Osteocyte (in vitro differentiated cells): Measurements from ENCODE around the gene CRADD. TPM values are rescaled to one million over a fixed set of nuclear protein-coding genes. Genes with fewer than 3 reads are reported as not detected.
A peak's percentile ranks its signal among the peaks of the same experiment; 100 is the strongest.

Source experiments
- DNase-seq: peaks from one replicate; pipeline ENCODE4 v3.0.0; 2021; ENCODE audit warnings: mixed read lengths; ENCODE audit not compliant: unreplicated experiment; ENCODE audit errors: extremely low spot score
- H3K27ac Mint-ChIP-seq: one replicate; pipeline ENCODE4 v1.8.0; 2021; ENCODE audit warnings: mild to moderate bottlenecking, mixed read lengths; ENCODE audit not compliant: unreplicated experiment
- H3K27me3 Mint-ChIP-seq: one replicate; pipeline ENCODE4 v1.8.0; 2021; ENCODE audit warnings: mixed read lengths; ENCODE audit not compliant: unreplicated experiment
- H3K36me3 Mint-ChIP-seq: one replicate; pipeline ENCODE4 v1.8.0; 2021; ENCODE audit warnings: mixed read lengths; ENCODE audit not compliant: unreplicated experiment
- H3K4me1 Mint-ChIP-seq: one replicate; pipeline ENCODE4 v1.8.0; 2021; ENCODE audit warnings: mixed read lengths; ENCODE audit not compliant: unreplicated experiment
- H3K4me3 Mint-ChIP-seq: one replicate; pipeline ENCODE4 v1.8.0; 2021; ENCODE audit warnings: mild to moderate bottlenecking, moderate library complexity, mixed read lengths; ENCODE audit not compliant: unreplicated experiment
- H3K9me3 Mint-ChIP-seq: one replicate; pipeline ENCODE4 v1.8.0; 2021; ENCODE audit warnings: mixed read lengths; ENCODE audit not compliant: unreplicated experiment
- CTCF ChIP-seq: fragments of 200-600 bp; sonication (generic); IDR thresholded peaks from 2 replicates; pipeline ENCODE4 v1.5.0; 2021; ENCODE audit warnings: antibody characterized with exemption, mild to moderate bottlenecking, moderate library complexity
- total RNA-seq: library from RNA; stranded (reverse); gene quantifications from 2 replicates; pipeline ENCODE4 v1.2.1, GENCODE V29; 2021

Gene CRADD
- total RNA-seq, 1 donor from 2014 or later, result 13.8 TPM

DNA sequence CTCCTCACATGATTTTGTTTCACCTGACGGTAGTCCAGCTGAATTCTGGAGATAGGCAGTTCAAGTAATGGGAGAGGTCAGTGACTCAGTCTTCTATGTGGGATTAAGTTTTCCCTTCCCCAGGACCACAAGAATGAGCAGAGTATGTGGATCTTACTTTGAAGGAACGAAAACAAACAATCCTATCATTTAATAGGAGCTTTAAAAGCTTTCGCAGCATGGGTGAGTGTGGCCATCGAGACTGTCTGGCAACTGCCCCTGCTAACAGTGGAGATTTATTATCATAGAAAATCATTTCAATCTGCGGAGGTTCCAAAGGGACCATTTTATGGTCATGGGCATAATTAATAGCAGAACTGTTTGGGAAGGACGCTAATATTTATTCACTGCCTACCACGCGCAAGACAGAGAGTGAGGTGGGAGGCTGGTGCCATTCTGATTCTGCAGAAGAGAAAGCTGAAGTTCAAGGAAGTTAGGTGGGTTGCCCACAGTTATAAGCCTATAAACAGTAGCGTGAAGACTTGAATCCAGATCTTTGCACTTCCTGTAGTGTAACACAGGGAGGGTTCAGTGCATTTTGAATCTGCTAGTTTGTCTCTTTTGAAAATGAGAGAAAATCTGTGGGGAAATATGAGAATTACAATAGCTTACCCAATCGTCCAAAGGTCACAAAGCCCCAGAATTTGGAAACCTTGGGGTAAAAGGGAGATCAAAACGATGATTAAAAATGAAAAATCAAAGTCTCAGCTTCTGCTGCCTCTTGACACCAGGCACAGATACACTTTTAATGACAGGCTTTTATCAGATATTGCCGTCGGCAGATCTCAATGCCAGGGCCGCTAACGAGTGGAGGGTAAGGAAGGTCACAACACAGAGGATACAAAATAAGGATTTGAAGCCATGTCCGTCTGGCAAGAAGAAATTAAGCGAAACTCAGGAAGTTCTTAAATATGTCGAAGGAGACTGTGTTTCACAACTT is 209.6 kb downstream of the CRADD start:
- DNase-seq, result no peak
- Mint-ChIP-seq H3K9me3 (no peaks in the 10 kb centered on the region), H3K4me1 (peaks cover 26% of the 10 kb centered on the region), H3K36me3 (no peaks in the 10 kb centered on the region), H3K27me3 (no peaks in the 10 kb centered on the region), H3K4me3 (no peak overlapping the region), H3K27ac (peak overlapping the region; percentile 39)
- no peak for TF ChIP-seq CTCF

DNA sequence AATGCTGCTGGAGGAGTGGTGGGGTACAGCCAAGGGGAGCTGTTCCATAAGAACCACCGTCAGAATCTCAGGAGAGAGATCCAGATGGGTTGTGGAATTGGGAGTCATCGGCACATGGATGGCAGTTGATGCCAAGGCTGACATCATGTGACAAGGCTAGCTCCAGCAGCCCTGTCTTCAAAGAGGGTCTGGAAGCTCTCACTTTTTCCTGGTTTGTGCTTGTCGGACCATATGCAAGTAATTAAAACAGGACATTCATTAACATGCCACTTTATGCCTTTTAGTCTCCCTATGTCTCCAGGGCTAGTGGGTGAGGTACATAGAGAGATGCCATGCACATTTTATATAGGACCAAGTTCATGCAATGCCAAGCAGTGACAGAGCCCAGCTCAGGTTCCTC is 211.8 kb downstream of the CRADD start:
- Mint-ChIP-seq H3K4me3 (no peak overlapping the region), H3K27me3 (no peaks in the 10 kb centered on the region), H3K36me3 (no peaks in the 10 kb centered on the region), H3K4me1 (peaks cover 29% of the 10 kb centered on the region), H3K9me3 (no peaks in the 10 kb centered on the region), H3K27ac (no peak overlapping the region)
- no peak for TF ChIP-seq CTCF
- DNase-seq, result no peak

GRCh38 chr12:93889516-93890212 is 212.5 kb downstream of the CRADD start:
- no peak for DNase-seq
- Mint-ChIP-seq H3K4me1 (peaks cover 30% of the 10 kb centered on the region), H3K27me3 (no peaks in the 10 kb centered on the region), H3K36me3 (no peaks in the 10 kb centered on the region), H3K9me3 (no peaks in the 10 kb centered on the region), H3K4me3 (no peak overlapping the region), H3K27ac (peak overlapping the region; percentile 29)
- no peak for TF ChIP-seq CTCF

- TF ChIP-seq CTCF, result no peak
Measured at GRCh38 chr12:93892423-93893268, 215.5 kb downstream of the CRADD start.

More at GRCh38 chr12:93892423-93893268, 215.5 kb downstream of the CRADD start:
- H3K36me3 Mint-ChIP-seq, result no peaks in the 10 kb centered on the region
- no peak overlapping the region for H3K27ac Mint-ChIP-seq
- H3K4me3 Mint-ChIP-seq, result no peak overlapping the region
- DNase-seq, result peak; percentile 65
- no peaks in the 10 kb centered on the region for H3K9me3 Mint-ChIP-seq
- peaks cover 31% of the 10 kb centered on the region for H3K4me1 Mint-ChIP-seq
- H3K27me3 Mint-ChIP-seq, result no peaks in the 10 kb centered on the region
